Lower lobe of right lung (tissue), 2 donors: ENCODE measurements around the gene PRR33. TPM values are rescaled to one million over a fixed set of nuclear protein-coding genes. Genes with fewer than 3 reads are reported as not detected.

ENCODE experiments used
- ATAC-seq, 2 donors: fragments of 200-7000 bp; cut with Tn5 transposase; one replicate each; pipeline ENCODE4 v1.9.1; 2020 to 2022; ENCODE audit warnings: mild to moderate bottlenecking in 2 of 2, moderate library complexity in 2 of 2
- DNase-seq: peaks from one replicate; pipeline ENCODE4 v3.0.0-alpha.2; 2020
- H3K27ac ChIP-seq: fragments of 200-600 bp; one replicate; pipeline ENCODE4 v1.8.0; 2022
- H3K27me3 ChIP-seq: fragments of 200-600 bp; one replicate; pipeline ENCODE4 v1.8.0; 2022; ENCODE audit warnings: low read depth
- H3K36me3 ChIP-seq: fragments of 200-600 bp; one replicate; pipeline ENCODE4 v1.8.0; 2022; ENCODE audit warnings: mild to moderate bottlenecking
- H3K4me1 ChIP-seq: fragments of 200-600 bp; one replicate; pipeline ENCODE4 v1.8.0; 2022
- H3K4me3 ChIP-seq: fragments of 200-600 bp; one replicate; pipeline ENCODE4 v1.8.0; 2022; ENCODE audit warnings: mild to moderate bottlenecking
- H3K9me3 ChIP-seq: fragments of 200-600 bp; one replicate; pipeline ENCODE4 v1.8.0; 2022
- intact Hi-C: fragments of 100-400 bp; cut with DNase I; formaldehyde crosslinking; loops from one replicate; pipeline ENCODE4 v1.11.0; 2022
- total RNA-seq: library from RNA; stranded (reverse); fragmentation: NEBNext Ultra II Directional; extraction: Animal tissue kit (Norgen Biotek cat#: 25700); gene quantifications from one replicate; pipeline ENCODE4 v1.2.1, GENCODE V29; 2021
- TF ChIP-seq, protein P1 (sequence below): fragments of 200-600 bp; IDR thresholded peaks from one replicate; pipeline ENCODE4 v1.8.0; 2022; ENCODE audit warnings: antibody characterized with exemption, mild to moderate bottlenecking
- donor health status: DM: no; HTN: yes; CAD: no; lungs with severe emphysema.

Gene PRR33
- total RNA-seq, 1 donor from 2014 or later, result not detected

DNA sequence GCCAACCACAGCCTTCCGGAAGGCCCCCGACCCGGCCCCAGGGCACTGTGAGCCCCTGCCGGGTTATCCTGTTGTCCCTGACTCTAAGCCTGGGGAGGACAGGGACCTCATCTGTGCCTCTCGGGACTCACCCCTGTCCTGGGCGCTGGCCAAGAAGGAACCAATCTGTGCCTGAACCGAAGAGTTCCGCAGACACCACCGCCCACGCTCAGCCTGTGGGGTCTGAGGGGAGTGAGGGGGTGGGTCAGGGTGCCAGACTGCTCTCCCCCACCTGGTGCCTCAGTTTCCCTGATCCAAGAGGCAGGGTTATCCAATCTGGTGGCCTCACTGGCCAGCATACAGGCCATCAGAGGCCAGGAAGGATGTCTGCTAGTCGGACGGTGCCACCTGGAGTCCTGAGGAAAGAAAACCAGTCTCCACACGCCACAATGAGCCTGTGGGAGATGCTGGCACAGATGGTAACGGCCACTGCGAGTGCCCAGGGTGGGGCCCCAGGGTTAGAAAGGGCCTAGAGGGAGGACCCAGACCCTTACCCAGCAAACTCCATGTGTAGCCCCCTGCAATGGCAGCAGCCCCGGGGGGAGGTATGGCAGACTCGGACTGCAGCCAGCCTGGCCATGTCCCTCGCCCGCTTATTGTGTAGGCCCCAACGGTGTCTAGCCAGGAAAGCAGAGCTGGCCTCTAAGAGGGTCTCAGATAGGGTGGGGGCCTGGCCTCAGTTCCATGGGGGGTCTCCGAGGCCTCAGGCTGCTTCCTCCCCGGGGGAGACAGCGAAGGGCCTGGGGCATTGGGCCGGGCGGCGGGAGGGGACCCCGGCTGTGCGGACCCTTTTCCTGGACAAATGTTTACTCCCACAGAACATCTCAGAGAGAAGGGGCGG lies 27.0 kb upstream of the PRR33 start:
- H3K36me3 ChIP-seq, result no peaks in the 10 kb centered on the region
- no peaks in the 10 kb centered on the region for H3K4me1 ChIP-seq
- H3K27me3 ChIP-seq, result no peaks in the 10 kb centered on the region
- intact Hi-C loops, result no loop called here
- H3K27ac ChIP-seq, result no peak overlapping the region
- TF ChIP-seq, protein P1, sequence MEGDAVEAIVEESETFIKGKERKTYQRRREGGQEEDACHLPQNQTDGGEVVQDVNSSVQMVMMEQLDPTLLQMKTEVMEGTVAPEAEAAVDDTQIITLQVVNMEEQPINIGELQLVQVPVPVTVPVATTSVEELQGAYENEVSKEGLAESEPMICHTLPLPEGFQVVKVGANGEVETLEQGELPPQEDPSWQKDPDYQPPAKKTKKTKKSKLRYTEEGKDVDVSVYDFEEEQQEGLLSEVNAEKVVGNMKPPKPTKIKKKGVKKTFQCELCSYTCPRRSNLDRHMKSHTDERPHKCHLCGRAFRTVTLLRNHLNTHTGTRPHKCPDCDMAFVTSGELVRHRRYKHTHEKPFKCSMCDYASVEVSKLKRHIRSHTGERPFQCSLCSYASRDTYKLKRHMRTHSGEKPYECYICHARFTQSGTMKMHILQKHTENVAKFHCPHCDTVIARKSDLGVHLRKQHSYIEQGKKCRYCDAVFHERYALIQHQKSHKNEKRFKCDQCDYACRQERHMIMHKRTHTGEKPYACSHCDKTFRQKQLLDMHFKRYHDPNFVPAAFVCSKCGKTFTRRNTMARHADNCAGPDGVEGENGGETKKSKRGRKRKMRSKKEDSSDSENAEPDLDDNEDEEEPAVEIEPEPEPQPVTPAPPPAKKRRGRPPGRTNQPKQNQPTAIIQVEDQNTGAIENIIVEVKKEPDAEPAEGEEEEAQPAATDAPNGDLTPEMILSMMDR, result no peak
- no peak for ATAC-seq
- DNase-seq, result no peak
- no peaks in the 10 kb centered on the region for H3K9me3 ChIP-seq
- no peak overlapping the region for H3K4me3 ChIP-seq

DNA sequence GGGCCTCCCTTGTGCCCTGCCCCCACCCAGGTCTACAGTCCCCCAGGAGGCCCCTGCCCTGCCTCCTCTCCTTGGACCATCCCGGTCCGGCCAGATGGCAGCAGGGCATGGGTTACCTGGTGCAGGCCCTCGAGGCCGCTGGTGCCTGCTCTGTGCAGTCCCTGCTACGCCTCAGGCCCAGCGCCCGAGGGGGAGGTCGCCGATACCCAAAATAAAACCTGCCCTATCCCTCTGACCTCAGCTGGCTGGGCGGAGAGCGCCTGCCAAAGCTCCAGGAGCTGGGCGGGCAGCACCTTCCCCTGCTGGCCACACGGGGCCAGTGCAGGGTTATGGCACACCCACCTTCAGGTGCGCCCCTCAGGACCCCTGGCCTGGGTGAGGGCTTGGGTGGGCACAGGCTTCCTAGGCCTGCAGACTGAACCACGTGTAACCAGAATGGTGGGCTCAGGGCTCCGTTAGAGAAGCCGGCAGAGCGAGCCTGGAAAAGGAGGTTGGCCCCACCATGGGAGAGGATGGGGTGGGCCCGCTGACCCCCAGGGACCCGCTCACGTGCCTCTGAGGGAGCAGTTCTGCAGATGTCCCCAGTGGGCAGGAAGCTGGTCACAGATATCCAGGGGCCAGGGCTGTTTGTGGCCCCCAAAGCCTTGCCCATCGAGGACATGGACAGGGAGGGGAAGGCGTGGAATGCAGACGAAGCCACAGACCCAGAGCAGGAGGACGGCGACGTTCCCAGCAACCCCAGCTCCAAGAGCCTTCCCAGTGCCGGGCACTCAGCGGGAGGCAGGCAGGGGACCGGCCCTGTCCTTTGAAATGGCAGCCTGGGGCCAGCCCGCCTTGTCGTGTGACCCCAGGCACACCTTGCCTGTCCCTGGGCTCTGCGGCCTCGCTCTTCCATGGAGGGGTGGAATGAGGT lies 26.1 kb upstream of the PRR33 start:
- intact Hi-C loops, result loop anchor here (2.0 kb wide), 1 partner anchor 25 kb away; no protein-coding TSS in a partner anchor
- TF ChIP-seq, protein P1, result peak; percentile 39
- H3K27ac ChIP-seq, result no peak overlapping the region
- no peaks in the 10 kb centered on the region for H3K27me3 ChIP-seq
- no peaks in the 10 kb centered on the region for H3K4me1 ChIP-seq
- DNase-seq (no peak), ATAC-seq (peak in 1 of 2 donors; percentile 9)
- H3K4me3 ChIP-seq, result no peak overlapping the region
- H3K36me3 ChIP-seq, result no peaks in the 10 kb centered on the region
- H3K9me3 ChIP-seq, result no peaks in the 10 kb centered on the region

DNA sequence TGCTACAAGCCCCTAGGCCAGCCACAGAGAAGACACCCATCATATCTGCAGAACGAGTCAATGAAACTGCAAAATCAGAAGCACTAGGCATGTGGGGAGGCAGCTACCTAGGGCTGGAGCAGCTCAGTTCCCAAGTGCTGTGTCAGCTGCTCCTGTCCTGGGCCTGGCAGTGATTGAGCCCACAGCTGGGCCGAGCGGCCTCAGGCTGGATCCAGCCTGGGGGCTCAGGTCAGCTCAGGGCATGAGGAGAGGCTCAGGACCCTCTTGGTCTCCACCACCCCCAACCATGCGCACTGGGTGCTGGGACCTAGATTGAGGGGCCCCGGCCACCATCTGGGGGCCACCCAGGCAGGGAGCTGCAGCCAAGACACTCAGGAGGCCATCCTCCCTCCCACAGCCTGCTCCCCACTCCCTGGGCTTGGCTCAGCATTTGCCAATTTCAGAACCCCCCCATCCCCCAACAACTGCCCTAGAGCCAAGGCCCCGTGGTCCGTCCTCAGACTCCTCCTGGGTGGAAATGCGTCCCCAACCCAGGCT lies 25.4 kb upstream of the PRR33 start:
- Histone ChIP-seq H3K27me3 (no peaks in the 10 kb centered on the region), H3K27ac (no peak overlapping the region), H3K9me3 (no peaks in the 10 kb centered on the region), H3K4me1 (no peaks in the 10 kb centered on the region), H3K4me3 (no peak overlapping the region), H3K36me3 (no peaks in the 10 kb centered on the region)
- ATAC-seq (no peak), DNase-seq (no peak)
- intact Hi-C loops, result loop anchor here (2.0 kb wide), 1 partner anchor 24 kb away; no protein-coding TSS in a partner anchor
- TF ChIP-seq, protein P1, result no peak

DNA sequence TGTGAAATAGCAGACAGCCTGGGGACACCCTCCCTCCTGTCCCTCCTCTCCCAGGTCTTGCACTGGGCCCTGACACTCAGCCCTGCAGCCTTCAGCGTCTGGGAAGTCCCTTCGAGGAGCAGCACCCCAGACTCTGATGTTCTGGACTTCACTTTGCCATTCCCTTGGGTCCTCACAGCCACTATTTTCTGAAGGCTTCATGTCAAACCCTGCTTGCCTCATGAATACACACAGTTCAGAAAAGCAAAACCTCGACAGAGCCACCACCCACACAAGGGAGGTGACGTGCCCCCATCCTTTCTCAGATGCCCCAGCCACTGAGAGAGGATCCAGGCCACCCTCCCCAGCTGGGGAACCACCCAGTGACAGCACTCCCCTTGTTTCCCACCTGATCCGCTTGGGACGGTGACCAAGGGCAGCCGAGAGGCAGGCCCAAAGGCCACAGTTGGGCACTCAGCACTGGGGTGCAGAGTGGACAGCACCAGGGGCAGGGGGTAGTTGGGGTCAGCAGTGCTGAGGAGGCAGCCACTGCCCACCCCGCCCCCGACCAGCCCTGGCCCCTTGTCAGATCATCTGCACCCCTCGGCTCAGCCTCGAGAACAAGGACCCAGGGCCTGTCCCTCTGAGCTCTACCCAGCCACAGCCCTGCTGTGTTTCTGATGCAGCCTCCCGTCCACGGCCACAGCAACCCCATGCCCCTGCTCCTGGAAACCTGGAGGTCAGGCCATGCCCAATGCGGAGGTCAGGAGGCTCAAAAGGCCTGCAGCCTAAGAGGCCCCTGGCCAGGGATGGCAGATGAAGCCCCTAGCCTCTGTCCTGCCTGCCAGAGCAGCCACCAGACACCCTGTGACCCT lies 24.7 kb upstream of the PRR33 start:
- intact Hi-C loops, result loop anchor here (2.0 kb wide), 1 partner anchor 24 kb away; no protein-coding TSS in a partner anchor
- no peaks in the 10 kb centered on the region for H3K4me1 ChIP-seq
- DNase-seq, result no peak
- no peaks in the 10 kb centered on the region for H3K36me3 ChIP-seq
- no peak overlapping the region for H3K27ac ChIP-seq
- no peaks in the 10 kb centered on the region for H3K9me3 ChIP-seq
- ATAC-seq, result no peak
- TF ChIP-seq, protein P1, result no peak
- no peak overlapping the region for H3K4me3 ChIP-seq
- no peaks in the 10 kb centered on the region for H3K27me3 ChIP-seq
